GM18502 (cell line): ENCODE data around the gene SERPINA5.

Source experiments
- ATAC-seq: cut with Tn5 transposase; IDR thresholded peaks from one replicate; pipeline ENCODE4 v1.9.1; 2021; ENCODE audit warnings: mild to moderate bottlenecking; ENCODE audit not compliant: unreplicated experiment, poor library complexity

The SERPINA5 gene, protein sequence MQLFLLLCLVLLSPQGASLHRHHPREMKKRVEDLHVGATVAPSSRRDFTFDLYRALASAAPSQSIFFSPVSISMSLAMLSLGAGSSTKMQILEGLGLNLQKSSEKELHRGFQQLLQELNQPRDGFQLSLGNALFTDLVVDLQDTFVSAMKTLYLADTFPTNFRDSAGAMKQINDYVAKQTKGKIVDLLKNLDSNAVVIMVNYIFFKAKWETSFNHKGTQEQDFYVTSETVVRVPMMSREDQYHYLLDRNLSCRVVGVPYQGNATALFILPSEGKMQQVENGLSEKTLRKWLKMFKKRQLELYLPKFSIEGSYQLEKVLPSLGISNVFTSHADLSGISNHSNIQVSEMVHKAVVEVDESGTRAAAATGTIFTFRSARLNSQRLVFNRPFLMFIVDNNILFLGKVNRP

DNA sequence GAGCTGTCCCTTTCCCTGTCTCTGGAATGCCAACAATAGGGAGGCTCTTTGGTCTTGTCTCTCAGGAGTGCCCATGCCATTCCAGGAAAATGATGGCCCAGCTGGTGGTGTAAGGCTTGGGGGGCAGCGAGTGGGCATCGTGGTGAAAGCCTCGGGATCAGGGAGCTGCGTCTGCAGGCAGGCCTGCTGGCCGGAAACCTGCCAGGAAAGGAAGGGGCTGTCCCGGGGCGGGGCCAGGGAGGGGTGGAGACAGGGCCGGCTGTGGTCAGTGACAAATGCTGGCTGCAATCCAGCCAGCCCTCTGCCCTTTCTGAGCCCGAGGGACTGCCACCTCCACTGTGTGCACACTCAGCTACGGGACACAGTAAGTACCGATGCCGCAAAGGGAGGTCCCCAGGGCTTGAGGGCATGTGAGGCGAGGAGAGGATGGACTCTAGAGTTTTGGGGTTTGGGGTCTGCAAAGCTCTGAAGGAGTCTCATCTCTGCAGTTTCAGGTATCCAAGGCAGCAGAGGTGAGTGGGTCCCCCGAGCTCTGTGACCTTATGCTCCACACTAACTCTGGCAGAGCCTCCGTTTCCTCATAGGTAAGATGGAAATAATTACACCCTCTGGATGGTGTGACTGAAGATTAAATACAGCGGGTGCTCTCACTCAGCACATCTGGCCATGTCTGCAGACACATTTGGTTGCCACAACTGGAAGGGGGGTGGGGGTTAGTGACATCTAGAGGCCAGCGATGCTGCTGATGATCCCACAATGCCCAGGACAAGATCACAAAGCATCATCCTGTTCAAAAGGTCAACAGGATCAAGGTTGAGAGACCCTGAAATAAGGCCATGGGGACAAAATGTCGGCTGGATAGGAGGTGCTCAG is at the start of gene SERPINA5:
Gene SERPINA5 (plus strand): TSS at position 300 of the 873 bp plus-strand sequence. CDS start 5,937 bp downstream, outside the sequence.
- no peak for ATAC-seq

DNA sequence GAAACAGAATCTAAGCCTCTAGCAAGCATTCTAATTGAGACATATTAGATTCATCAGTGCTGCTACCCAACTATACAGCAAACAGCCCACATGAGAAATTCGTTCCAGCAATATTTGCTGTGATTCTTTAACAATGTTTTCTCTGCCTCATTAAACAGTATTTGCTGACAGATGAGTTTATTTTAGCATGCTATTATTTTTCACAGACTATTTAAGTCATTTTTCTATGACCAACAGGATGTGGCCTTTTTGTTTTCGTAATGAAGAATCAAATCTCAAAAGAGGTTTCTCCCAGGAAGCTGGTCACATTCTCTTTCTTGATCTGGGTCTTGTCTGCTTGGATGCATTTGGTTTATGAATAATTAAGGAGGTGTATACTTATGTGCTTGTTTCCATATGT is 48.8 kb upstream of the SERPINA5 start:
- no peak for ATAC-seq

DNA sequence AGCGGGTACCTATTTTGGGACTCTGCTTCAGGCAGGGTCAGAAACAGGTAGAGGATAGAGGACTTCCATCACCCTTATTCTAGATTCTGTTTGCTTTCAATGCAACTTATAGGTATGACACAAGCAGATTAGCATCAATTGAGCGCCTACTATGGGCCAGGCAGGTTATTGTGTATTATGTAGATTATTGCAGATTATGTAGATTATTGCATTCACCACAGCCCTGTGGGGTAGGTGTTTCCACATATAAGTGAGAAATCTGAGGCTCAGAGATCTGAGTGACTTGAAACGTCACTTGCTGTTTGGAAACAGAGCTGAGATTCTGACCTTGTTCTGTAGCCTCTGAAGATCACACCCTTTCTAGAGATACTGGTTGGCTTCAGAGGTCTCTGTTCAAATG is 45.7 kb upstream of the SERPINA5 start:
- ATAC-seq = no peak

DNA sequence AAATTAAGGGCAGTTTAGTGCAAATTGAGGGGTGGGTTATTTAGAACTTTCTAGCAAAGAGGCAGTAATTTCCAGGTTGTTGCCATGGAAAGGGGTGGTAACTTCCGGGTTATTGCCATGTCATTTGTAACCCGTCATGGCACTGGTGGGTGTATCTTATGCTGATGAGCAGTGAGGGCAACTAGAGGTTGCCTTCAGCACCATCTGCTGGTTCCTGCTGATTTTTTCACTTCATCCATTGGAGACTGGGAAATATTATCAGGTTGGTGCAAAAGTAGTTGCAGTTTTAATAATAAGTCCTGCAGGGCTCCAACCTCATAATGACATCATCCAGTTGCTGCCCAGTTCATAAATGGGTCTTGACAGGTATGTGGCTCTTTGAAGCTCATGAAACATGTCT is 44.4 kb upstream of the SERPINA5 start:
- no peak for ATAC-seq

DNA sequence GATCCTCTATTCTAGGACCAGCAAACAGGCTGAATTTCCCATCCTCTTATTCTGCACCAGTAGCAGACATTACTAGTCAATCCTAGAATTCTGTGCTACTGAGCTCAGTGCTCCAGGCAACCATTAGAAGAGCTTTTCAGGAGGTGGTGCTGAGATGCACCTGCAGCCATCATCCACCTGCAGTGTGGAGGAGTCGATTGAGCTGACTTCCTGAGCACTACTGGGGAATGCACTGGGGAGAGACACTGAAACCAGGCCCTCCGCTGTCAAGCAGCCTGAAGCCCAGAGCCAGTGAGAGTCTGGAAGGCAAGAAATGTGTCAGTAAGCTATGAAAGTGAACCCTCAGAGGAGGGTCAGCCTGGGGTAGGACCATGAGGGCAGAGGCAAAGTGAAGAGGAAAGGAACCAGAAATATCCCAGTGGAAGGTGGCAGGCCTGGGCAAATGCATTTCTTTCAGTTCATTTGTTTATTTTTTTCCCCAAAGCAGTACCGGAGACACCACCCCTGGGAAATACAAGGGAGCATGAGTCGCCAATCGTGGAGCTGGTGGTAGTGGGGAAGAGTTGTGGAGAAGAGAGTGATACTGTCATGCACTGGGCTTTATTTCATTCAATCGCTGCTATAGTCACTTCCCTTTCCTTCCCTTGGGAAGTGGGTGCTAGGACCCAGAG is 43.0 kb upstream of the SERPINA5 start:
- ATAC-seq = no peak

DNA sequence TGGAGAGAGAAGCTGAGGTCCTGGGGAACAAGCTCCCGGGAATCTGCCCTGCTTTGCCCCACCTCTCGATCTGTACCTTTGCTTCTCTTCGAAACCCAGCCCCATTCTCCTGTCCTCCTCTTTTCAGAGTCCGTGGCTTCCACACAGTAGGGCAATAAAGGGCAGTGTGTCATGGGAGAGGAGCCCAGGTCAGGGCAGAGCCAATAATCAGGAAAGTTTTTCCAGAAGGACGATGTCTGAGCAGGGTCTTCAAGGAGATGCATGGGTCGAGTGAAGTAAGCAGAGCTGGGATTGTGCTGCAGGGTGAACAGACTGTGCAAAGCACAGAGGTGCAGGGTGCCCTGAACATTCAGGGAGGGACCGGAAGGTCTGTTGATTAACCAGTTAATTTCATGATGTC is 42.0 kb upstream of the SERPINA5 start:
- ATAC-seq = no peak

DNA sequence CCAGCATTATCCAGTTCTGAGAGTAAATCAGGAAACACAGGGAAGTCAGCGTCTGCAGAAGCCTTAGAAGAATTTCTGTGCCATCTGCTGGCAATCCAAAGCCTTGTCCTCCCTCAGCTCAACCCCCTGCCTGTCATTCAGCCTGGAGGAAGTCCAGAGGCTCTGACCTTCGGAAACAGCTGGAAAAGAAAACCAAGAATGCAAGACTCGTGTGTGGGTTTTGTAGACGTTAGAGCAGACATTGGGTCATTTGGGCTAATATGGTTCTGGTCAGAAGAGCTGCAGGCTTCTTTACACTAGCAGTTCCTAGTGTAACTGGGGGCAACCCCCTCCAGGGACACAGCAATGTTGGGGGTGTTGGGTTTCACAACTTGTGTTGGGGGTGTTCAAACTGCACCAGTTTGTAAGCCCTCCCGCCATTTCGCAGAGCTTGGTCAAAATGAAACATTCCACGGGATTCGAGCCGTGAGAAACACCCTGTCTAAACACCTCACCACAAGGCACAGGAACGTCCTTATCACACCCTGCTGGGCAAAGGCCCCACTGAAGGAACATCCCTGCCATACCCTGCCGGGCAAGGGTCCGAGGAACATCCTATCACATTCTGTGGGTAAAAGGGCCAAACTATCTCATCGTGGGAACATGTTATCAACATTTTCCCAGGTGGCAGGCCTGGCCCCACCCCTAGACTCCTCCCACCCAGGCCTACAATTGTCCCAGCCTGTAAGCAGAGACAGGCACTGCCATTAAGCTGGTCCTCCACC is 41.0 kb upstream of the SERPINA5 start:
- no peak for ATAC-seq

DNA sequence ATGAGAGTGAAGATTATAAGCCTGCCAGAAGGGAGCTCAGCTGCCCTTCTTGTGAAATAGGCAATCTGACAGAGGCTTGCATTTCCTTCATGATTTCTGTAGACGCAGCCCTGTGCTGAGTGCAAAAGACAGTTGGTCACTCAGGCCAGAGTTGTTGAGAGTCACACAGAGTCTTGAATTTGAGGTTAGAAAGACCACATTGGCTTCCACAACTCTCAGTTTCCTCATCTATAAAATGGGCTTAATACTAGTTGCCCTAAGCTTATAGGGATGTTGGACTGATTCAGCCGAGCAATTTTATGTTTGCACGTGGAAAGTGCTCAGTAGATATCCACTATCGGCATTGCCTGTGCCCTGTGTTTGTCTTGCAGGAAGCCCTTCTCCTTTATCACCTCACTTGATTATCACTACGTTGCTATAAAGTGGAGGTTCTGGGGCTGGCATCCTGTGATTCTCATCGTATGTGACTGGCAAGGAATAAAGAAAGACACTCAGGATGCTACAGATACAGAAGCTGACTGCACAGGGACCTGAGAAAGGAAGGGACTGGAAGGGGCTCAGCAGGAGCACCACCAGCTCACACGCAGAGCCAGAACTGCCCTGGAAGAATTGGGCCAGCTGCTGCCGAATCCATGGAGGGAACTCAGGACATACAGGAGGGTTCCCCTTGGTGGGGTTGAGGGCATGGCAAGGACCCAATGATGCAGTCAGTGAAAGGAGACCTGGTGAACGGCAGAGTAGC is 39.8 kb upstream of the SERPINA5 start:
- no peak for ATAC-seq

DNA sequence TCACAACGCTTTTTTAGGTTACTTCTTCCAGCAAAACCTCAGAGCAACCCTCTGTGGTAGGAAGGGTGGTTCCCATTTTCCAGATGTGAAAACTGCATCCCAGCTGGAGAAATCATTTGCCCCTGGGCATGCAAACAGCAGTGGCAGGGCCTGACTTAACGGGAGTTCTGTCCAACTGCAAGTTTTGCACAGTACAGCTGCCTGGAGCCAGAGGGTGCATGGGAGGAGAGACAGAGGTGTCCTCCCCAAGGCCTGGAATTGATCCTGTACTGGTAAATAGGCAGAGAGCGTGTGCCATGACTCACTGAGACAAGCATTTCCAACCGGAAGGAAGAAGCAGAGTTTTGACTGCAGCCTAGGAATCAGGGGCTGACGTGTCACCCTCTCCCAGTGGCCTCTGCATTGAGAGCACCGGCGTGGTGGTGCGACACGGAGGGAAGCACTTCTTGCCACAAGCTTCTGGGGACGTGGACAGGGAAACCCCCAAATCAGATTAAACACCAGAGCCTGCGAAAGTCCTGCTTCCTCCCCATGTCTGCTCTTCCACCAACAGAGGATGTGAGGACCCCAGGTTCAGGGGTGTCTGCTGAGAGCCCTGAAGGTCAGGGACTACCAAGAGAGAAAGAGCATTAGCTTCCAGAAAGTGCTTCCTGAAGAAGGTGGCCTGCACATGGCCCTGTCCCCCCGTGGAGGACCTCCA is 39.0 kb upstream of the SERPINA5 start:
- no peak for ATAC-seq

DNA sequence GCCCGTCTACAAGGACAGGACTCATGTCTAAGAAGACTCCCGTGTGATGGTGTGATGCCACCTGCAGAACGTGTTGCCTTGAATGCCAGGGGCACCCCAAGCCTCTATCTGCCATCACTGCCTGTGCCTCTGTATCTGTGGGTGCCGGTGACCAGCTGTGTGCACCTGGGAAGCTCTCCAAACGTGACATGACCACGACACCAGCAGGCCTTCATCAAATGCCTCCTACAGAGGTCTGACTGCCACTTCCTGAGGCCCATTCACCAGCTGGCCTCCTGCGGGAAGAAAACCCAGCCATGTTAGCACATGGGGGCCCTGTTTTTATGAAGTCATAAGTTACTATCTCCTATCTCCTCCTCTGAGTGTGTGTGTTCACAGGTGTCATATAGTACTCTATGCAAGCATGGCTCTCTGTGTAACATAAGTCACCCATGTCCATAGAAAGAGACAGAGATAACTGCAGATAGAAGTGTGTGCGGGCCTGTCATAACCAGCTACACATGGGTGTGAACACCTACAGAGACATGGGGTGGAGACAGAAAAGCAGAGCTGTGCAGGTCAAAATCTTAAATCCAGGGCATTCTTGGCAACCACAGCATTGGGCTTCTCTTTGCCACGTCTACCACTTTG is 38.3 kb upstream of the SERPINA5 start:
- no peak for ATAC-seq

DNA sequence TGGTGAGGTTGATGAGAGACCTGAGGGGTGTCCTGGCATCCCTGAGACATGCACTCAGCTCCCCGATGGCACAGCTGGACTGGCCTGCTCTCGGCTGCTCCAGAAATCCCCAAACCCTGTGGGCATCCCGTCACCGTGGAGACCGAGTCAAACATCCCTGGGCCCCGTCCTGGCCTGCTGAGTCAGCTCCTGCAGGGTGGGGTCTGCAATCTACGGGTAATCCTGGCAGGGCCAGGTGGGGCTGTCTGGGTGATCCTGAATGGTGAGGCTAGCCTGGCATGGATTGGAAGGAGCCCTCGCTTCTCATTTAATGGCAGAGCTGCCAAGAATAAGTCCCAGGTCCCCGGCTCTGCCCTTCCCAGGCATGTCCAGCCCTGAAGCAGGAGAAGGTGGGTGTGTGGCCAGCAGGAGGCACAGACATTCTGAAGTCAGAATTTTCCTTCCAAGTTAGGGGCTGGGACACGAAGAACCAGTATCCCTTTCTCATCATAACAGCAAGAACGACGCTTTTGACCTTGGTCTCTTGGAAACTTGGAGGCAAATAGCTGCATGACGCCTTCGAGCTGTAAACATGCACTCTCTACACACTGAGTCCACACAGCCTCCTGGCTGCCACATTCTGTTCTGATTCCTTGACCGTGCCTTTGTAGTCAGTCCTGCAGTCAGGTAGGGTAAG is 37.6 kb upstream of the SERPINA5 start:
- no peak for ATAC-seq

DNA sequence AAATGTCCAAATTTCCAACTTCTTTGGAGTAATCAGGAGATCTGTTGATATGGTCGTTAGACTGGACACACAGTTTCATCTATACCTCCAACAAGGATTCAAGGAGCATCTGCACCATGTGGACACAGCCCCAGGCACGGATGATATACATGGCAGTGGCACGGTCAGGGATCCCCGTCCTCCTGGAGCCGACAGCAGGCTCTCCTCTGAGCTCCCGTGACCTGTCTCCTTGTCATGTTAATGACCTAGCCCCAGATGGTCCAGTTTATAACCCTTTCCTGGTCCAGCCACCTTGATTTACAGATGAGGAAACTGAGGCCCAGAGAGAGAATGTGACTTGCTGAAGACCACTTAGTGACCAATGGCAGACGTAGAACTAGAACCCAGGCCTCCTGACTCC is 36.5 kb upstream of the SERPINA5 start:
- ATAC-seq = no peak

DNA sequence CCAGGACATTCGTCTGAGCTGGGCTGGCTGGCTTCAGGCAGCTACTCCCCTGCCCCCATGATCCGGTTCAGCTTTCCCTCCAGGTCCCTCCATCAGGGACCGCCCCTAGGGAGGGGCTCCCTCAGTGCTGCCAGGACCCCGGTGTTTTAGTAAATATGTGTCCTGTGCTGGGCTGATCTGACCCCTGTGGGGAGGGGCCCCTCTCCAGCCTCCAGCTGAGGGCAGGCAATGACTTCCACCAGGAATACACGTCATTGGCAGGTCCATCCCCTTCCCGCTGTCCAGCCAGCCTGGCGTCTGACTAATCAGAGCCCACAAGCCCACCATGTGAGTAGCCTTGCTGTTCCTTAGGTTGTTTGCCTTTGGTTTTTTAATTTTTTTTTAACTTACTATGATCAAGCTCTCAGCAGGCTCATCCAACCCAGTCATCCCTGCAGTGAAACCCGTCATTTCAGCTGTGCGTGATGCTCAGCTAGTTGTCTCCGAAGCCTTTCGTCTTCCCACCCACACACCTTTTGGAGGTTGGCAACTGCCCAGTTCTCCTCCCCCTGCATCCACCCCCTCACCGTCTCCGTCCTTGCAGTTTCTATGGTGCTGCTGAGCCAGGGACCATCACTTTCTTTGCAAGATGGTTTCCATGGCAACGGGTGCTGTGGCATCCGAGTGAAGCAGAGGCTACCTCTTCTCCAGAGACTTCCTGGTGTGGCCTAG is 35.9 kb upstream of the SERPINA5 start:
- ATAC-seq = no peak

DNA sequence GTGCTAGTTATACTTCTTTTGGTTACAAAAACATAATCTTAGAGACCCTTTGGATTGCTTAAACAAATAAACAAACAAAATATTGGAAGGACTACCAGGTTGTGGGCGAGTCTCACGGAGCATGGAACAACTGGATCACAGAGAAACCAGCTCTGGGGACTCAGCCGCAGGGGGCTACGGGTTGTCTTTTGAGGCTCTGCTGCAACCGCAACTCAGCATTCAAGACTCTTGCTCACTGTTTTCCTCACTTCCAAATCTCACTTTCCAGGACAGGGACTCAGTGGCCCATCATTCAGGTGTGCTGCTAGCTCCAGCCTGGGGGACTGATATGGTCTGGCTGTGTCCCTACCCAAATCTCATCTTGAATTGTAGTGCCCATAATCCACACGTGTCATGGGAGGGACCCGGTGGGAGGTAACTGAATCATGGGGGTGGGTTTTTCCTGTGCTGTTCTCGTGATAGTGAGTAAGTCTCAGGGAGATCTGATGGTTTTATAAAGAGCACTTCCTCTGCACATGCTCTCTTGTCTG is 34.0 kb upstream of the SERPINA5 start:
- ATAC-seq = no peak

DNA sequence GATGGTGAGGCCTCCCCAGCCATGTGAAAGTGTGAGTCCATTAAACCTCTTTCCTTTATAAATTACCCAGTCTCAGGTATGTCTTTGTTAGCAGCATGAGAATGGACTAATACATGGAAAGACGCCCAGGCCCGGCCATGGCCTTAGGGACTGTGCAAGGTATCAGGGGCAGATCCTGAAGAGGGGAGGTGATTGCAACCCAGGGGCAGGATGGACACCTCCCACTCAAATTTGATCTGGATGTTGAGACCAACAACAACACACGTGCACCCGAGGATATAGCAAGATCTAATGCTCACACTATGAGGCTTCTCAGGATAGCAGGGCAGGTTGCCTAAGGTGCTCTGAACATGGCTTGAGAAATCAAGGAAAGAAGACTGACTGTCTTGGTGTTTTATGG is 33.5 kb upstream of the SERPINA5 start:
- no peak for ATAC-seq

DNA sequence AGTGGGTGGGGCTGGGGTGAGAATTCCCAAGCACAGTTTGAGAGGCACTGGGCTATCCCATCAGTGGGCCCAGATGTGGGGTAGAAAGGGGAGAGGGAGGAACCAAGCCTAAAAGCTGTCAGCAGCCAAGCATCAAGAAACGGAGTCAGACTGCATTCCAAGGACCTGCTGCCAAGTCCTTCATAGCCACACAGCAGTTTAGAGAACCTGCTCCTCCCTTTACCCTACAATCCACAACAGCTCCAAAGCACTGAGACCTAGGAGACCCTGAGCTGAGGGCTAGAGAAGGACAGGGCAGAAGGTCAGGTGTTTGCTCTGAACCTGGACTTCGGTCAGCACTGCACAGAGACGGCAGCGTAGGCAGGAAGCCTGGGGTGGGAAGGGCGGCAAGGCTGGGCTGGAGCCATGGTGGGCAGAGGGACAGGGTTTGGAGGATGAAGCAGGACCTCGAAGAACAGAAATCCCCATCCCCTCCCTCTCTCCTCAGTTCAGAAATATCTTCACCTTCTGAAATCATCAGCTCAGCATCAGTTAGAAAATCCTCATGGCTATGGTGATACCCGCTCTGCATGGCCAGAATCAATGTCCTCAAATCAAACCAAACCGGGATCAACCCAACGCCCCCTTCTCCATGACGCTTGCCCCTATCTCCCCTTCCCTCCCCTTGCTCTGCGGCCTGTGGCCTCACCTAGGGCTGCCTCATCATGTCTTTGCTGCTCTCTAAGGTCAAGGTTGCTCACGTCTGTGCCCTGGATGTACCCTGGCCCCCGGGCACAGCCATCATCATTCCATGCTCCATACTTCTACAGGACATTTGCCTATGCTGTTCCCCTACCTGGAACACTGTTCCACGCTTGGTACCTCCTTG is 32.9 kb upstream of the SERPINA5 start:
- ATAC-seq = no peak
